ENCODE measurements around the gene CEMIP.
"Not testable (repeated sequence)": the region's sequence is repeated elsewhere in the genome, so short reads cannot be mapped to it uniquely, and the experiment has no call there.

The CEMIP gene

GRCh38 chr15:80763235-80763634 is 15.9 kb upstream of the CEMIP start:
- DNase-seq, result not testable (repeated sequence)

- no peak for DNase-seq
Observed at GRCh38 chr15:80764535-80764934, 14.6 kb upstream of the CEMIP start.

- DNase-seq, result no peak
Observed at GRCh38 chr15:80766275-80766674, 12.9 kb upstream of the CEMIP start.

GRCh38 chr15:80768158-80768557 is 11.0 kb upstream of the CEMIP start:
- DNase-seq, result no peak

- DNase-seq, result no peak
Observed at GRCh38 chr15:80769153-80769828, 9.9 kb upstream of the CEMIP start.

- no peak for DNase-seq
Observed at GRCh38 chr15:80769829-80770705, 9.1 kb upstream of the CEMIP start.

DNA sequence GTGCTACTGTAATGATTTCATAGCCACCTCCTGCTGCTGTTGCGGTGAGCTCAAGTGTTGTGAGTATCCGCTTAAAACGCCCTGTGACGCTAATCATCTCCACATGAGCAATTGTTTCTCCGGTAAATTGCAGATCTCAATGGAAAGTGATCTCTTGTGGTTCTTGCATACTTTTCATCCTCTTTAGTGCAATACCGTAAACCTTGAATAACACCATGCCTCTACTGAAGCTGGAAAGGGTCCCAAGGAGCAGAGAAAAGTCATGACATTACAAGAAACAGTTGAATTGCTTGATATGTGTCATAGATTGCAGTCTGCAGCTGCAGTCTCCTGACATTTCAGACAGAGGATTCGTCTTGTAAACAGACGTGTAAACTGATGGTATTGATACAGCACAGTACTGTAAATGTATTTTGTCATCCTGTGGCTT is 6.0 kb upstream of the CEMIP start:
- no peak for DNase-seq

DNA sequence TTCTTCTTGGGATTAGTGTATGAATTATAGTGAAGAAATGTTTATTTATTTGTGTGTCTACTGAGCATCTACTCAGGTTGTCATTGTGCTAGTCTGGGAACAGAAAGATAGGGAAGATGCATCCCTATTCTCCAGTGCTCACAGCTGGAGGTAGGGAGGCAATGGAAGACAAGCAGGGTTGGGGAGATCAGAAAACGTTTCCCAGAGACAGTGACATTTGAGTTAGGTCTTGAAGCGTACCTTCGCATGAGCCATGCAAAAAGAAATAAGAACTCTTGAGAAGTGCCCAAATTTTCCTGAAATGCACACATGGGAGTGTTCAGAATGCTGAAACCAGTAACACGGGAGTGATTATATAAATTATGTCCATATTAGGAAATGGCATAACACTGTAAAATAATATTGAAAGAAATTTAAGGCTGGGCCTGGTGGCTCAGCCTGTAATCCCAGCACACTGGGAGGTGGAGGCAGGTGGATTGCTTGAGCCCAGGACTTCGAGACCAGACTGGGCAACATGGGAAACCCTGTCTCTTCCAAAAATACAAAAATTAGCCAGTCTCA is 5.3 kb upstream of the CEMIP start:
- no peak for DNase-seq

DNA sequence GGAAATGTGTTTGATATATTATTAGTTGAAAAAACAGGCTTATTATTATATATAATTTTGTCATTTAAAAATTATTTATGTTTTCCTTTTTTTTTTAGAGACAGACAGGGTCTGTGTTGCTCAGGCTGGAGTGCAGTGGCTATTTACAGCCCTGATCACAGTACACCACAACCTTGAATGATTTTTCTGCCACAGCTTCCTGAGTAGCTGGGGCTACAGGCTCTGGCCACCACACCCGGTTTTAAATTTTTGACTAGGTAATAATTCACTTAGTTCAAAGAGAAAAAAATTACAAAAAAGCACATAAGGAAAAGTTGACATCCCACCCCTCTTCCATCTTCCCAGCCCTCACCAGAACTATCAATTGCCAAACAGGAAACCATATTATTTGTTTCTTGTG is 4.7 kb upstream of the CEMIP start:
- no peak for DNase-seq

DNA sequence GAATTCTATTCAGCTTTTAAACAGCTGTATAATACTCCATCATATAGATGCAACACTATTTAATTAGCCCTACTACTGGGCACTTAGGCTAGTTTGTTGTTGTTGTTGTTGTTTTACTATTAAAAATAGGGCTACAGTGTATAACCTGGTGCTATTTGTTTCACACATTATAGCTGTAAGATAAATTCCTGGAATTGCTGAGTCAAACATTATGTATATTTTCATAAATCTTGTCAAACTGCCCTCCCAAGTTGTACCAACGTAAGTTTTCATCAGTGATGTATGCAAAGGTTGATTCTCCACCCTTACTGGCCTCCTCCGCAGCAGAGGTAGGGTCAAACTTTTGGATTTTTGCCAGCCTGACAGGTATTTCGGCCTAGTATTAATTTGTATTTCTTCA is 3.8 kb upstream of the CEMIP start:
- DNase-seq, result no peak

DNA sequence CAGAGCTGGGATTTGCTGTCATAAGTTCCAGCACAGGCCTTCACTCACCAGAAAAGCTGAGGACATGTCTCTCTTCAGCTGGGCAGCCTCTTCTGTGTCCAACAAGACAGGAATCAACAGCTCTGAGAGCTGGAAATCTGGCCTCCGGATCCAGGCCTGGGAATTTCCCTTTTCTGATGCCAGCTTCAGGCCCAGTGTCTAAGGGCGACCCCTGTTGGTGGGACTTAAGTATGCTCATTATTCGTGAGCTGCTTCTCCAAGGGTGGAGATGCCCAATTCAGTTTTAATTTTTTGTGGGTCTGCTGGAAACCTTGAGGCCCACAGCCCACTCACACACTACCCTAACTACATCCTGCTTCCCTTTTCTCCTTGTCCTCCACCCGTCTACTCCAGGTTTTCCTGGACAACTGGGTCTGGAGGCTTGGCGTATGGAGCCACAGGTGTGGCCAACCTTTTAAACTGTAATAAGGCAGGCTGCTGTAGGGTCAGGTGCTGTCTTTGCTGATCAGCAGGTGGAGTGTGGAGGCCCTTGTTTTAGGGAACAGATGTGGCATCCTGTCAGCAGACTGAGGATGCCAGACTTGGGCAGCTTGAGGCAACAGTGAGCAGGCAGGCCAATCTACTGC is 2.6 kb upstream of the CEMIP start:
- peak; percentile 49 for DNase-seq

- peak; percentile 84 for DNase-seq
Observed at GRCh38 chr15:80777137-80777536, 2.0 kb upstream of the CEMIP start.

DNA sequence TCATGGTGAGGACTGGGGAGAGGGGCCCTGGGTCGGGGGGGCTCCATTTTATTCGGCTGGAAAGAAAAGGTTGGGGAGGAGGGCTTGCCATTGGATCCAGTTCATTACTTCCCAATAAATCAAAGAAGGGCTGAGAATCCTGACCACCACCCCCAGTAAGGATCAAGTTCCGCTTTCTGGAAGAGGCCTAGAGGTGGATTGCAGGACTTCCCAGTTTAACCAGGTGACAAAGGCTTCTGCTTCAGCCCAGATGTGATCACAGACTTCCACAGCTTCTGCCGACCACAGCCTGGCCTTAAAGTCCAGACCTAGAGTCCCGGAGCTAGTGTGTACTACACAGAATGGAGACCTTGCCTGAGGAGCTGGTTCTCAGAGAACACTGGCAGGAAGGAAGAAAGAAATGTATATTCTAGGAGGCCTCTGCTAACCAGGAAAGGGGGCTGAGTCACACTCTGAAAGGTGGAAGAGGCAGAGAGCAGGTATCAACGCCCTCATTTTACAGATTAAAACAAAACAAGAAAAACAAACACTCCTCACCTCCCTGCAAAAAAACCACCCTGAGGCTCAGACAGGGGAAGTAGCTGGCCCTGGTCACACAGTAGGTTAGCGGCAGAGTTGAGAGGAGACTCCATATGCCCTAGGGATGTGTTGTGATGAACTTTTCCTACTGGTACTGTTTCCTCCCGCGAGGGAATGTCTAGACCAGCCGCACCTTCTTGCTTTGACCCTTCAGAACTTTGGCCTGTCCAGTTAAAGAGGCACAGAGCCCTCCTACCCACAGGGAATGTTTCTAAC is 1.1 kb upstream of the CEMIP start:
- DNase-seq, result peak; percentile 39

GRCh38 chr15:80778621-80778963 is 578 bp upstream of the CEMIP start:
- peak; percentile 23 for DNase-seq

DNA sequence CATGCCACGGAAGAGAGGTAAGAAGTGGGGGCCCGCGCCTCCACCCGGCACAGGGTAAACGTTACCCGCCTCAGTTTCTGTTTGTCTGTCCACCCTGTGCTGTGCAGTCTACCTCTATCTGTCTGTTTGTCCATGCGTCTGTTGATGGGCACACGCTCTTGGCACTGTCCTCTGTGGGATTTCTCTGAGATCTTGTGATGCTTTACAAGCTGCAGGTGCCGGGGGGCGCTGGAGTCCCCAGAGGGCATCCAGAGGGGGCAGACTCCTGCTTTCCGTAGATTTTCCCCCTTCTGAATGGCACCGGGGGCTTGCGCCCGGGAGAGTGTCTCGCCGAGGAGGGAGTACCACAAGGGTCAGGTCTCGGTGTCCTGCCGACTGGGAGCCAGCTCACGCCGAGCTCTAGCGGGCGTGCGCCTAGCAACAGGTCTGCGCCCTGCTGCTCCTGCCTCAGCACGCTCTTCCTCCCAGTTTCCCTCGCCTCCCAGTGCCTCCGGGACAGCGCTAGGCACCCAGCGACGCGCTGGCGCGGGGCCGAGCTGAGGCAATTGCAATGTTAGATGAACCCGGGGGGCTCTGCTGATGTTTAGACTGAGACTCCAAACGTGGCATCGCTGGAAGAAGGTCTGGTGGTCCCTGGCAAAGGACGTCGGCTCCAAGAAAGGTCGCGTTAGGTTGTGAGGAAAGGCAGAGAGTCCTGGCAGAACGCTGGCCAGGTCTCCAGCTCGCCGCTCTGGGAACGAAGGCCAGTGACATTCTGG is 667 bp downstream of the CEMIP start:
- peak; percentile 48 for DNase-seq

GRCh38 chr15:80780416-80781221 is 1.4 kb downstream of the CEMIP start:
- DNase-seq, result no peak

GRCh38 chr15:80783260-80783659 is 4.1 kb downstream of the CEMIP start:
- DNase-seq, result no peak

DNA sequence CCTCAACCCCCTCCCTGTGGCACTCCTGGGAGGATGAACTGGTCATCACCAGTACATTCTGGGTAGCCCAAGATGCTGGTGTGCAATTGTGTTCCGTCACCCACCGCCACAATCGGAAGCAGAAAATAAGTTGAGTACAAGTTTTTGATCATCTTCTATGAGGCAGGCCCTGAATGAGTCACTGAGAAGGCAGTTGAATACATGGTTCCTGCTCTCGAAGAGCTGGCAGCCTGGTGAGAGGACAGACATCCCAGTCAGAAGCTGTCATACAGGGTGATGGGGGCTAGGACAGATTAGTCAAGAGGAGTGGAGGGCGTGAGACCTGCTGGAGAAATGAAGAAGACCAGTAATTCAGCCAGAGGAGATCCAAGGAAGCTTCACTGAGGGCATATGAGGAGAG is 6.2 kb downstream of the CEMIP start:
- DNase-seq, result no peak

DNA sequence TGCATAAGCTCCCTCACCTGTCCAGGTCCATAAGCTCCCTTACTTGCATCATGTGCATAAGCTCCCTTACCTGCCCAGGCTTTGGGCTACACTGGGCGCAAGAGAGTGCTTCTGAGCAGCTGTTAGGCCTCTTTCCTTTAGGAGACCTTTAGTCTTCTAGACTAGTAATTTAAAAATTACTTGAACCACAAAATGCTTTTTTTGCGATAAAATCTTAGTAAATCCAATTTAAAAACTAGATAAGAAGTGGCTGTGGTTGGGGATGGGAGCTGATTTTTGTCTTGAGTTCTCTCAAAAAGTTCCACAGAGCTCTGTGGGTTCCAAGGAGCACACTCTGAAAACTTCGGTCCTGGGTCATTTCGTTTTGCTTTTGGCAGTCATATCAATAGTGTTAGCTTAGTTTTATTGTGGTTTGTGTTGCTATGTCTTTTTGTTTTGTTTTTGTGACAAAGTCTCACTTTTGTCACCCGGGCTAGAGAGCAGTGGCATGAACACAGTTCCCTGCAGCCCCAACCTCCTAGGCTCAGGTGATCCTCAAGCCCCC is 6.7 kb downstream of the CEMIP start:
- no peak for DNase-seq

DNA sequence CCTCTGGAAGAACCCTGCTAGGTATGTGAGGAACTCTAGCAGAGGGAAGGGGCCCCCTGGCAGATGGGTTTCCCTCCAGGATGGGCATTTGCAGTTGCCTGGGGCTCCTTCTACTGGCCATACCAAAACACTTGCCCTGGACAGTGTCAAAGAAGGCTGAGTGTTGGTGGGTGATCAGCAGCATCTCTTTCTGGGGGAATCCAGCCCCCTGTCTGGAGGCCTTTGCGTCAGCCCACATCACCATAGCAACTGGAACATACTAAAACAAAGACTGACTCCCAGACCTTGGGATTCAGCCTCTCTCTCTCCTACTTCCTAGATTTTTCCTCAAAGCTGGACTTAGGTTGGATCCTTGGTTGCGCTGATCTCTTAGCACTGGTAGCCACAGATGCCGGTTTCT is 8.1 kb downstream of the CEMIP start:
- no peak for DNase-seq

DNA sequence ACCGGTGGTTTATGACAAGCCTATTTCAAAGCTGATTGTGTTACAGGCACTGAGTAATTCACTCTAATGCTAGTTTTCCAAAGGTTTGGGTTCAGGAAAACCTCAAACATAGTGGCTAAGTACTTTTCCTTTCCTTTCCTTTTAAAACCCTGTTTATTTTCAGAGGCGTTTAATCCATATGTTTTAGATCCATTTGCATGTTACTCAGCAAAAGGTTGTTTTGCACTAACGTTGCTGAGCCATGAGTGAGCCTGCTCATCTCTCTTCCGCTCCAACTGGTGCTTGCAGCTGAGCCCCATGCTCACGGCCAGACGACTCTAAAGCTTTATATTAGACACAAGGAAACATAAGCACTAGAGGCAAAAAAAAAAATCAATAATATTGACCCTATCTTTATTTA is 9.4 kb downstream of the CEMIP start:
- DNase-seq, result no peak
